ENCODE measurements around the gene PHTF1. TPM values are rescaled to one million over a fixed set of nuclear protein-coding genes. Genes with fewer than 3 reads are reported as not detected.
"Not testable (repeated sequence)": the region's sequence is repeated elsewhere in the genome, so short reads cannot be mapped to it uniquely, and the experiment has no call there.

Gene PHTF1
- total and polyA plus RNA-seq, 4 donors, result 2.8 to 26.3 (median 11.8) TPM

DNA sequence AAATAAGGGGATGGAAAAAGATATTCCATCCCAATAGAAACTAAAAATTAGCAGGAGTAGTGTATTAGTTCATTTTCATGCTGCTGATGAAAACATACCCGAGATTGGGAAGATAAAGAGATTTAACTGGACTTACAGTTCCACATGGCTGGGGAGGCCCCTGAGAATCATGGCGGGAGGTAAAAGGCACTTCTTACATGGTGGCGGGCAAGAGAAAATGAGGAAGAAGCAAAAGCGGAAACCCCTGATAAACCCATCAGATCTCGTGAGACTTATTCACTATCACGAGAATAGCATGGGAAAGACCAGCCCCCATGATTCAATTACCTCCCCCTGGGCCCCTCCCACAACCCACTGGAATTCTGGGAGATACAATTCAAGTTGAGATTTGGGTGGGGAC lies 41.8 kb downstream of the PHTF1 start:
- H3K36me3 ChIP-seq (ENCODE audit: control insufficient read depth in 1 of 2, insufficient read depth in 2 of 2, low read length in 1 of 2); H3K27ac ChIP-seq (ENCODE audit: low read depth in 1 of 2, low read length in 2 of 2); H3K27me3 ChIP-seq (ENCODE audit: control insufficient read depth in 1 of 2, insufficient read depth in 2 of 2, low read length in 1 of 2); H3K4me1 ChIP-seq (ENCODE audit: control insufficient read depth in 1 of 2, insufficient read depth in 2 of 2, low read length in 2 of 2); H3K4me3 ChIP-seq (ENCODE audit: low read length in 2 of 2); DNase-seq; ATAC-seq (ENCODE audit: low FRiP score); H3K9me3 ChIP-seq (ENCODE audit: control insufficient read depth, low read length); intact Hi-C loops (cut with DNase I): not testable (repeated sequence)
- 97 to 99% methylated on average over 6 of the region's 6 CpGs for WGBS, 2 donors

GRCh38 chr1:113714606-113715269 lies 44.5 kb downstream of the PHTF1 start:
- intact Hi-C loops (cut with DNase I), result no loop called here
- H3K36me3 ChIP-seq (ENCODE audit: control insufficient read depth in 1 of 2, insufficient read depth in 2 of 2, low read length in 1 of 2), result peaks cover 2 to 5% of the 10 kb centered on the region in 2 donors

GRCh38 chr1:113701429-113701828 lies 57.9 kb downstream of the PHTF1 start:
- Histone ChIP-seq H3K4me1 (ENCODE audit: control insufficient read depth in 1 of 2, insufficient read depth in 2 of 2, low read length in 2 of 2) (no peaks in the 10 kb centered on the region), H3K27ac (ENCODE audit: low read depth in 1 of 2, low read length in 2 of 2) (no peak overlapping the region), H3K36me3 (ENCODE audit: control insufficient read depth in 1 of 2, insufficient read depth in 2 of 2, low read length in 1 of 2) (peaks cover 3 to 4% of the 10 kb centered on the region in 2 donors), H3K27me3 (ENCODE audit: control insufficient read depth in 1 of 2, insufficient read depth in 2 of 2, low read length in 1 of 2) (no peaks in the 10 kb centered on the region), H3K9me3 (ENCODE audit: control insufficient read depth, low read length) (no peaks in the 10 kb centered on the region), H3K4me3 (ENCODE audit: low read length in 2 of 2) (no peak overlapping the region)
- ATAC-seq (ENCODE audit: low FRiP score) (no peak), DNase-seq (no peak)
- intact Hi-C loops (cut with DNase I), result no loop called here
- 89 to 95% methylated on average over 3 of the region's 3 CpGs for WGBS, 2 donors

More at GRCh38 chr1:113714606-113715269, 44.5 kb downstream of the PHTF1 start:
- Histone ChIP-seq H3K27me3 (ENCODE audit: control insufficient read depth in 1 of 2, insufficient read depth in 2 of 2, low read length in 1 of 2) (no peaks in the 10 kb centered on the region), H3K27ac (ENCODE audit: low read depth in 1 of 2, low read length in 2 of 2) (no peak overlapping the region), H3K9me3 (ENCODE audit: control insufficient read depth, low read length) (no peaks in the 10 kb centered on the region), H3K4me1 (ENCODE audit: control insufficient read depth in 1 of 2, insufficient read depth in 2 of 2, low read length in 2 of 2) (peaks cover 0 to 1% of the 10 kb centered on the region in 2 donors), H3K4me3 (ENCODE audit: low read length in 2 of 2) (no peak overlapping the region)
- ATAC-seq (ENCODE audit: low FRiP score) (no peak), DNase-seq (no peak)
- 95% methylated on average over 3 of the region's 3 CpGs for WGBS, 2 donors

DNA sequence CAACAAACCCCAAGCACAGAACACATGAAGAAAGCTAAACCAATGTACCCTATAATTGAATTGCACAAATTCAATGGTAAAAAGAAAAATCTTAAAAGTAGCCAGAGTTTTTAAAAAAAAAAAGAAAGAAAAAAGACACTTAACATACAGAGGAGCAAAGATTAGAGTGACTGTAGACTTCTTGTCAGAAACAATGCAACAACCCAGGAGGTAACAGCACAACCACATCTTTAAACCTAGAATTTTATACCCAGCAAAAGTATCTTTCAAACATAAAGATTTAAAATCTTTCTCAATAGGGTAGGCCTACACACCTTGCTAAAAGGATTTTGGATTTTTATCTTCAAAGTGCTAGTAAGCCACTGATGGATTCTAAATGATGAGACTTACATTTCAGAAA lies 64.4 kb downstream of the PHTF1 start:
- intact Hi-C loops (cut with DNase I), result no loop called here
- no peaks in the 10 kb centered on the region for H3K27me3 ChIP-seq (ENCODE audit: control insufficient read depth in 1 of 2, insufficient read depth in 2 of 2, low read length in 1 of 2)
- peaks cover 8 to 11% of the 10 kb centered on the region in 2 donors for H3K36me3 ChIP-seq (ENCODE audit: control insufficient read depth in 1 of 2, insufficient read depth in 2 of 2, low read length in 1 of 2)
- ATAC-seq (ENCODE audit: low FRiP score) (no peak), DNase-seq (no peak)
- H3K27ac ChIP-seq (ENCODE audit: low read depth in 1 of 2, low read length in 2 of 2), result no peak overlapping the region
- H3K4me1 ChIP-seq (ENCODE audit: control insufficient read depth in 1 of 2, insufficient read depth in 2 of 2, low read length in 2 of 2), result no peaks in the 10 kb centered on the region
- H3K4me3 ChIP-seq (ENCODE audit: low read length in 2 of 2), result no peak overlapping the region
- no peaks in the 10 kb centered on the region for H3K9me3 ChIP-seq (ENCODE audit: control insufficient read depth, low read length)

- DNase-seq (no peak), ATAC-seq (ENCODE audit: low FRiP score) (no peak)
- H3K4me3 ChIP-seq (ENCODE audit: low read length in 2 of 2), result no peak overlapping the region
- intact Hi-C loops (cut with DNase I), result no loop called here
- no peak overlapping the region for H3K27ac ChIP-seq (ENCODE audit: low read depth in 1 of 2, low read length in 2 of 2)
- 97 to 98% methylated on average over 4 of the region's 4 CpGs for WGBS, 2 donors
- H3K36me3 ChIP-seq (ENCODE audit: control insufficient read depth in 1 of 2, insufficient read depth in 2 of 2, low read length in 1 of 2), result peaks cover 6 to 8% of the 10 kb centered on the region in 2 donors
- H3K9me3 ChIP-seq (ENCODE audit: control insufficient read depth, low read length), result no peaks in the 10 kb centered on the region
- H3K27me3 ChIP-seq (ENCODE audit: control insufficient read depth in 1 of 2, insufficient read depth in 2 of 2, low read length in 1 of 2), result no peaks in the 10 kb centered on the region
- H3K4me1 ChIP-seq (ENCODE audit: control insufficient read depth in 1 of 2, insufficient read depth in 2 of 2, low read length in 2 of 2), result no peaks in the 10 kb centered on the region
Measured at GRCh38 chr1:113692824-113693431, 66.4 kb downstream of the PHTF1 start.

DNA sequence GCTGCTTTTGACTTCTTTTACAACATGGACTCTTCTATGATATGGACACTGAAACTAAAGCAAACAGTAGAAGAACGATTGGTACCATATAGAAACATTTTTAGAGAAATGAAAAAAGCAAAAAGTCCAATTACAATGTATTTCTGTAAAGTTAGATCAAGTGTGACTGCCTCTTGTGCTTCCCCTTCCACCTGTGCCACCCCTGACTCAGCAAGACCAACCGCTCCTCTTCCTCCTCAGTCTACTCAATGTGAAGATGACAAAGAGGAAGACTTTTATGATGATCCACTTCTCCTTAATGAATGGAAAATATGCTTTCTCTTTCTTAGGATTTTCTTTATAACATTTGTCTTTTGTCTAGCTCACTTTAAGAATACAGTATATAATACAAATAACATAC lies 66.9 kb downstream of the PHTF1 start:
- ATAC-seq (ENCODE audit: low FRiP score) (no peak), DNase-seq (no peak)
- 85 to 87% methylated on average over 2 of the region's 2 CpGs for WGBS, 2 donors
- Histone ChIP-seq H3K4me1 (ENCODE audit: control insufficient read depth in 1 of 2, insufficient read depth in 2 of 2, low read length in 2 of 2) (no peaks in the 10 kb centered on the region), H3K36me3 (ENCODE audit: control insufficient read depth in 1 of 2, insufficient read depth in 2 of 2, low read length in 1 of 2) (peaks cover 6 to 7% of the 10 kb centered on the region in 2 donors), H3K4me3 (ENCODE audit: low read length in 2 of 2) (no peak overlapping the region), H3K27ac (ENCODE audit: low read depth in 1 of 2, low read length in 2 of 2) (no peak overlapping the region), H3K27me3 (ENCODE audit: control insufficient read depth in 1 of 2, insufficient read depth in 2 of 2, low read length in 1 of 2) (no peaks in the 10 kb centered on the region), H3K9me3 (ENCODE audit: control insufficient read depth, low read length) (no peaks in the 10 kb centered on the region)
- intact Hi-C loops (cut with DNase I), result no loop called here

GRCh38 chr1:113691184-113691583 lies 68.1 kb downstream of the PHTF1 start:
- intact Hi-C loops (cut with DNase I), result no loop called here
- Histone ChIP-seq H3K9me3 (ENCODE audit: control insufficient read depth, low read length) (no peaks in the 10 kb centered on the region), H3K27me3 (ENCODE audit: control insufficient read depth in 1 of 2, insufficient read depth in 2 of 2, low read length in 1 of 2) (no peaks in the 10 kb centered on the region), H3K4me1 (ENCODE audit: control insufficient read depth in 1 of 2, insufficient read depth in 2 of 2, low read length in 2 of 2) (no peaks in the 10 kb centered on the region), H3K27ac (ENCODE audit: low read depth in 1 of 2, low read length in 2 of 2) (no peak overlapping the region), H3K4me3 (ENCODE audit: low read length in 2 of 2) (no peak overlapping the region), H3K36me3 (ENCODE audit: control insufficient read depth in 1 of 2, insufficient read depth in 2 of 2, low read length in 1 of 2) (peaks cover 5 to 6% of the 10 kb centered on the region in 2 donors)
- DNase-seq (no peak), ATAC-seq (ENCODE audit: low FRiP score) (no peak)
- WGBS, 2 donors, result 96% methylated on average over 2 of the region's 2 CpGs

DNA sequence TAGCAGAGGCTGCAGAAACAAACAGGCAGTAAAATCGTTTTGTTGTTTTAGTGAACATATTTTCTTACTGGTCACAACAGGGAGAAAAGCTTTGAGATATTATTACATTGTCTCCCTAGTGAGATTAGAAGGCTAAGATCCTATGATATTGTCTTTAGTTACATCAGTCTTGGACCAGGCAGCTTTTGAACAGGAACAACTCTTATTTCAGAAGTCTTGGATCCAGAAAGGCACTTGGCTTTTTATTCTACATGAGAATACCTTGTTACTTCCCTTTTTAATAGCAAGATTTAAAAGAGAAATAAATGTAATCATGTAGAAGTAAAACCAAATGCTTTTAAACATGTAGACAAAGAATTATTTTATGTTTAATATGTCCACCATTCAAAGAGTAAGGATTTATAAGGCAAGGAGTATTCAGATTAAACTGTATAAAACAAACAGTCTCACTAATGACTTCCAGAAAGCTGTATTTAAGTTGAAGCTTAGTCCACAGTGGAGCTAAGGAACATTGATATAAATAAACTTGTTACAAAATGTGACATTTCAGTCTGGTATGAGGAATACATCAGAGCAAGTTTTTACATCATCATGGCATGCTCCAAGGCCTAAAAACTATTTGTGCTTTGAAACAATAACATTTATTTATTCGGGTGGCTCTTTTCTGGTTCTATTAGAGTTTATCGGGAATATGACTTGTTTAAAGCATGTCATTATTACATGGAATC lies 72.2 kb downstream of the PHTF1 start:
- DNase-seq (no peak), ATAC-seq (ENCODE audit: low FRiP score) (no peak)
- H3K9me3 ChIP-seq (ENCODE audit: control insufficient read depth, low read length), result no peaks in the 10 kb centered on the region
- H3K36me3 ChIP-seq (ENCODE audit: control insufficient read depth in 1 of 2, insufficient read depth in 2 of 2, low read length in 1 of 2), result no peaks in the 10 kb centered on the region
- H3K4me1 ChIP-seq (ENCODE audit: control insufficient read depth in 1 of 2, insufficient read depth in 2 of 2, low read length in 2 of 2), result no peaks in the 10 kb centered on the region
- H3K27me3 ChIP-seq (ENCODE audit: control insufficient read depth in 1 of 2, insufficient read depth in 2 of 2, low read length in 1 of 2), result no peaks in the 10 kb centered on the region
- H3K4me3 ChIP-seq (ENCODE audit: low read length in 2 of 2), result no peak overlapping the region
- no peak overlapping the region for H3K27ac ChIP-seq (ENCODE audit: low read depth in 1 of 2, low read length in 2 of 2)
- 15 to 17% methylated on average over 3 of the region's 3 CpGs for WGBS, 2 donors
- intact Hi-C loops (cut with DNase I), result no loop called here

DNA sequence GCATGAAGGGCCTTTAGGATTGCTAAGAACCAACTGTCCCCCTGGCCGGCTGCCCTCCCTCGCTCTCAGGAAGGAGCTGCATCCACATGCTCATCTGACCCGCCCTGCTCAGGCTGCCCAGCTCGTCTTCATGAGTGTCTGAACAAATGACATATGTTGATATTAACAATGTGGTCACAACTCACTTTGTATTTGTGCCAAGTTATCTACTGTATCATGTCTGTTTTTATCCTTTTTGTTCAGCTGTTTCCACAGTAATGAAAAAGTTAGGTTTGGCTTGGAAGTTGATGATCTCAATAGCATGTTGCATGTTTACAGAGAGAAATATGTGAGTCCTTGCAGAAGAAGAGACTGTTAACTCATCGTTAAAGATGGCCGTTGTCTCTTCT lies 75.1 kb downstream of the PHTF1 start:
- 54 to 62% methylated on average over 6 of the region's 6 CpGs for WGBS, 2 donors
- Histone ChIP-seq H3K36me3 (ENCODE audit: control insufficient read depth in 1 of 2, insufficient read depth in 2 of 2, low read length in 1 of 2) (no peaks in the 10 kb centered on the region), H3K4me1 (ENCODE audit: control insufficient read depth in 1 of 2, insufficient read depth in 2 of 2, low read length in 2 of 2) (no peaks in the 10 kb centered on the region), H3K9me3 (ENCODE audit: control insufficient read depth, low read length) (no peaks in the 10 kb centered on the region), H3K4me3 (ENCODE audit: low read length in 2 of 2) (no peak overlapping the region), H3K27ac (ENCODE audit: low read depth in 1 of 2, low read length in 2 of 2) (peak overlapping the region in 1 of 2 donors; percentile 51), H3K27me3 (ENCODE audit: control insufficient read depth in 1 of 2, insufficient read depth in 2 of 2, low read length in 1 of 2) (no peaks in the 10 kb centered on the region)
- peak; percentile 69 to 79 for DNase-seq
- intact Hi-C loops (cut with DNase I), result no loop called here
- ATAC-seq (ENCODE audit: low FRiP score), result peak; percentile 82
